IPS-18c (cell line): ENCODE results near the gene MMP8.
"Not testable (repeated sequence)": the region's sequence is repeated elsewhere in the genome, so short reads cannot be mapped to it uniquely, and the experiment has no call there.

Experiments used
- H3K4me3 ChIP-seq: 2 replicates; pipeline ENCODE4 v1.7.0; 2013; ENCODE audit warnings: low read depth, mild to moderate bottlenecking, low read length, moderate library complexity; ENCODE audit not compliant: insufficient read depth
- H3K9me3 ChIP-seq: one replicate; pipeline ENCODE4 v1.6.1; 2013; ENCODE audit warnings: mild to moderate bottlenecking, low read length, moderate library complexity; ENCODE audit not compliant: control insufficient read depth, insufficient read depth

Gene MMP8

GRCh38 chr11:102730944-102731343 lies 6.2 kb upstream of the MMP8 start:
- H3K9me3 ChIP-seq: not testable (repeated sequence)

DNA sequence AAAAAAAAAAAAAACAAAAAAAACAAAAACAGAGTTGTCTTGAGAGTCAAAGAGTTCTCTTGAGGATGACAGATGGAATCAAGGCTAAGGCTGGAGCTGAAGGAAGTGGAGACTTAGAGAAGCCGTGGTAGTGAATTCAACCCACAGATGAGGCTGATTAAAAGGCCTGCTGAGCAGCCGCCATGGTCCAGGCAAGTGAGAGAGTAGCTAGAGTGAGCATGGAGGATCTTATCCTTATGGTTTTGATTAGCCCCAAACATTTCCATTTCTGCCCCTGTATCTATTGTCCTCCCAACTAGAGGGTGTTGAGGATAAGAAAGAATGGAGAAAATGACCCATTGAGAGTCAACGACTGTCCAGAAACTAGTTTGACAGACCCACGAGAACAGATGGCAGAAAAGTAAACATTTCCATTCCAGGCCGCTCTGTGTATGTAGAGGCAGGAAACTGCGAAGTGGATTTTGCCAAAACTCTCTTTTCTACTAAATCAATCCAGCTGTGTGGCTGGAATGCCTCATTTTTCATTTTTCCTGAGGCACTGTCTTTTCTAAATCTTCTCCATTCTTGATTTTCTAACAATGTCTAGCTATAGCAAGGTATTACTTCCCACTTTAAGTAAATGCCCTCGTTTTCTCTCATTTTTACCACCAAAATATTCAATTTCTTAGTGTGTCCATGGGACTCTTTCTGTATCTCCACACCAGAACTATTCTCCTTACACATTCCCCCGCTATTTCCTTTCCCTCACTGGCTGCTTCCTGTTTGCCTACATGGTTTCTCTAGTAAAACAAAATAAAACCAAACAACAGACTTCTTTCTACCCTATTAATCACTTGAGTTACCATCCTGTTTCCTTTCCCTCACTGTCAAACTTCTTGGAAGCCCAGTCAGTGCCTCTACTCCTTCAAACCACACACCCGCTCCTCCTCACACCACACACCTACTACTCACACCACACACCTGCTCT lies 5.4 kb upstream of the MMP8 start:
- Histone ChIP-seq H3K9me3 (no peaks in the 10 kb centered on the region), H3K4me3 (no peak overlapping the region)

More at GRCh38 chr11:102730944-102731343, 6.2 kb upstream of the MMP8 start:
- H3K4me3 ChIP-seq: not testable (repeated sequence)

GRCh38 chr11:102727890-102728289 lies 3.1 kb upstream of the MMP8 start:
- H3K9me3 ChIP-seq: no peaks in the 10 kb centered on the region
- no peak overlapping the region for H3K4me3 ChIP-seq

DNA sequence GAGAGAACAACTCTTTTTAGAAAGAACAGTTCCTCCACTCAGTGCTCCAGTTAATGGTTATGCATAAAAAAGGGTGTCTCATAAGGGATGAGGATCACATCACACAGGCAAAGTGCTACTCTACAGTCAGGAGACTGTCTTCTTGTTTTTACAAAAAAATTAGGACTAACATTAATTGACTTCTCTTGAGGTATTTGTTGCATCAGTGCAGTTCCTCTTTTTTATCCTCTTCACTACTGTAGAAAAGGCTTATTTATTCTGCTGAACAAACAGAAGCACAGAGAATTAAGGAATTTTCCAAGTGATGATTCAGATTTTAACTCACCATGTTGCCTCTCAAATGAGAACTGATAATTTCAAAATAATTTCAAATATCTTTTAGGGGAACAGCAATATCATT lies 1.9 kb downstream of the MMP8 start:
- H3K4me3 ChIP-seq: no peak overlapping the region

DNA sequence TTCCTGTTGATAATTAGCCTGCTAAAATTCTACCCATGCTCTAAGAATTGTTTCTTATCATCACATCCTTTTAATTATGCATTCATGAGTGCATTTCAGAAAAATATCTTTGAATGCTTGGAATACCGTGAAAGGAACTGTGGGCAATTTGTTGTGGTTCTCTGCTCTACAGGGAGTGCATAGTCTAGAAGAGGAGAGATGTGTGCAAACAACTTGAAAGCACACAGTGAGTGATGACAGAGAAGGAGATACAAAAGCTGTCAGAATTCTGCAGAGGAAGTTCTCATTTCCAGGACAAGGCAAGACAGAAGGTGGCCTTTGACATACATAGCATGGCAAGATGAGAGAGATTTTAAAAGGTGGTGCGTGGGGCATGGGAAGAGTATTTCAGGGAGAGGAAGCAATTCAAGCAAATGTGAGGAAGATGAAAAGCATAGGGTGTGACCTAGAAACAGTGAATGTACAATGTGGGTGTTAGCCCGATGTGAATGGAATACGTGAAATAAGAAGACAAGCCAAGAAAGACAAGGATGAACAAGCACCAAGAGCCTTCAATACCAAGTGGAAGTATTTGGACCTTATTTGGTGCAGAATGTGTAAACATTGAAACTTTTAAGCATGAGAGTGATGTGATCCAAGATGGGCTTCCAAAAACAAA lies 5.0 kb downstream of the MMP8 start:
- Histone ChIP-seq H3K4me3 (no peak overlapping the region), H3K9me3 (no peaks in the 10 kb centered on the region)

More for the DNA sequence above, 1.9 kb downstream of the MMP8 start:
- H3K9me3 ChIP-seq: no peaks in the 10 kb centered on the region

- H3K4me3 ChIP-seq: no peak overlapping the region
- no peaks in the 10 kb centered on the region for H3K9me3 ChIP-seq
Observed at GRCh38 chr11:102717280-102717679, 7.5 kb downstream of the MMP8 start.

DNA sequence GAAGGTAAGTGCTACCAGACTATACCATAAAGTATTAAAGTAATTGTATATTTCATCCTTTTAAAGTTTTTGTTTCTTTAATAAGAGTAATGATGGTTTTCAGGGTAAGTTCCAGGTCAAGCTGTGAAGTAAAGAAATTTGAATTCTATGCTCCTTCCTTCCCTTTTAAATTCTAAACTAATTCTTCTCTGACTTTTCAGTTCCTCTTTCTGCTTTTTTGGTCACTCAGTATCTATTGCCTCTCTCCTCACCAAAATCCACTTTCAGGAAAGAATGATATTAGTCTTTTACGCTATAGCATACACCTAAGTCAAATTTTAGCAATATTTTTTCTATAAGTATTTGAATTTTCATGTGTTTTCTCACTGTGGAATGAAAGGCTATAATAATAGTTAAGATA lies 8.2 kb downstream of the MMP8 start:
- H3K4me3 ChIP-seq: no peak overlapping the region
- H3K9me3 ChIP-seq: no peaks in the 10 kb centered on the region

DNA sequence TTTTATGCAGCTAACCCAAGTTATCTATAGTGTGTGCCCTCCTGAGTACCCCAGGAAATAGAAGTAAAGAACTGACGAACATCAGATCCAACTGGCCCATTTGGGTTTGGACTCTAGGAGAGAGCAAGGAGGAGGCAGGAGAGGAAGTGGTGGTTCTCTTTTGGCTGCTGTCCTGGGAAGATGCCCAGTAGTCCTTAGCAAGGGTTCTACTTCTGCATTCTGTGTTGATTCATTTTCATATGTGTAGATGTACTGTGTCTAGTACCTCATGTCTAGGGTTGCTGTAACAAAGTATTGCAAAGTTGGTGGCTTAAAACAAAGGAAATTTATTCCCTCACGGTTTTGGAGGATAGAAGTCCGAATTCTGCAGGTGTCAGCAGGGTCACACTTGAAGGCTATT lies 12.6 kb downstream of the MMP8 start:
- H3K9me3 ChIP-seq: no peaks in the 10 kb centered on the region
- no peak overlapping the region for H3K4me3 ChIP-seq

- no peak overlapping the region for H3K4me3 ChIP-seq
- no peaks in the 10 kb centered on the region for H3K9me3 ChIP-seq
Observed at GRCh38 chr11:102709201-102709945, 15.4 kb downstream of the MMP8 start.

- Histone ChIP-seq H3K9me3 (no peaks in the 10 kb centered on the region), H3K4me3 (no peak overlapping the region)
Observed at GRCh38 chr11:102708654-102709053, 16.1 kb downstream of the MMP8 start.

GRCh38 chr11:102705626-102706025 lies 19.1 kb downstream of the MMP8 start, which contains the start of gene MMP27:
MMP27 (minus strand) TSS chr11:102705769; CDS start chr11:102705714, 55 bp downstream.
- H3K4me3 ChIP-seq: no peak within 1 kb of the TSS

GRCh38 chr11:102704841-102705240 lies 19.9 kb downstream of the MMP8 start:
- H3K9me3 ChIP-seq: no peaks in the 10 kb centered on the region
- H3K4me3 ChIP-seq: no peak overlapping the region

More at GRCh38 chr11:102705626-102706025, 19.1 kb downstream of the MMP8 start, which contains the start of gene MMP27:
- no peaks in the 10 kb centered on the region for H3K9me3 ChIP-seq

DNA sequence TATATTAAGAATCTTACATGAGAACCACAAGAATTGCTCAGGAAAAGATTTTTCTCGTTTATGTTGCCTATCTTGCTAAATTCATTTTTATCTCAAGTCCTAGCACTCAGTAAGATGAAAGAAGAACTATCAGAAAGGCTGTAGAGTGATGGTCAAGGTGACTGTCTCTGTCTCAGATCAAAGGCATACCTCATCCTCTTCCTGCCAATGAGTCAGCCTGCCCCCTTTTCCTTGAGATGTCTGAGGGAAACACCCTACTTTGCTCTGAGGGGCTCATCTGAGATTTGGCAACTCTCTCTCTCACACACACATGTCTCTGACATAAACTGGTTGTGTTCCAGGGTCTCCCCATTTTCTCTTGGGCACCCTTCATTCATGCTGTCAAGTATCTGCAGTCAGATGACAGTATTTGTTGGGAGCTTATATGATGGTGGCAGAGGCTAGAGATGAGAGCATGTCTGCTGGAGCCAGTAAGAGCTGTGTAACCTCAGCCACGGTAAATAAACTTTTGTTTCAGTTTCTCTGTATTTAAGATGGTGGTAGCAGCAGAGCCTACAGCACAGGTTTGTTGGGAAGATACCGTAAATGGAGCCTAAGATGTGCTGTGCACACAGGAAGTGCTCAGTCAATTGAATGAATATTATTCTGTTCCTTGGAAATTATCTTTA lies 20.8 kb downstream of the MMP8 start:
- Histone ChIP-seq H3K9me3 (no peaks in the 10 kb centered on the region), H3K4me3 (no peak overlapping the region)

DNA sequence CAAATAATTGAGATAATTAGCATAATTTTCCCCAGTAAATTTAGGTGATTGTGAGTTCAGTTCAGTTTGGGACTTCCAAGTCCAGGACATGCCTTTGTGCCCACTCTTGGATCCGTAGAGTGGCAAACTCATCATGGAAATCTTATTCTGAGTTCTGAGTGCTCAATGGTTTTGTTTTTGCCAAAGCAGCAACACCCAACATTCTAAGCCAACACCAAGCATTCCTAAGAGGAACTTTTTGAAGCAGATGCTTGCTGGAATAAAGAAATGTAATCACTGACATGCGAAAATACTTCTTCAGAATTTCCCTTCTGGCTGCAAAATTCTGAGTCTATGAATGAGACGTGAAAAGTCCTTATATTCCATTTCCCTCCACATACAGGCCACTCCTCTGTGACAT lies 29.6 kb downstream of the MMP8 start:
- H3K9me3 ChIP-seq: no peaks in the 10 kb centered on the region
- no peak overlapping the region for H3K4me3 ChIP-seq

GRCh38 chr11:102685754-102686153 lies 39.0 kb downstream of the MMP8 start:
- H3K9me3 ChIP-seq: no peaks in the 10 kb centered on the region
- H3K4me3 ChIP-seq: no peak overlapping the region

DNA sequence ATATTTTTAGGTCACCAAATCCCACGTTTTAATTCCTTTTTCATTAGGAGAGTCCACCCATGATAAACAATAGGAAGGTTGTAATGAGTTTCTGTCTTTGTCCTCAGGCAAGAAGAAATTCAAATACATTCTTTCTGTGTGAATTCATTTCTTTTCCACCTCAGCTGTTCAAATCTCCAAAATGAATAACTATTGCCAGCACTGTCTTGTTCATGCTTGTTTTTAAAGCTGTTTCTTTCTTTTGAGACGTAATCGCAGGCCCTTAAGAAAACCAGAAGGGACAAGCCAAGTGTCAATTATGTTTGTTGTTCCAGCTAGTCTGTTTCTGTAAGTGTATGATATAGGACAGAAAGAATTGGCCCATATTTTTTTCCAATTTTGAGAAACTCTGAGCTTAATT lies 39.4 kb downstream of the MMP8 start:
- no peaks in the 10 kb centered on the region for H3K9me3 ChIP-seq
- no peak overlapping the region for H3K4me3 ChIP-seq

DNA sequence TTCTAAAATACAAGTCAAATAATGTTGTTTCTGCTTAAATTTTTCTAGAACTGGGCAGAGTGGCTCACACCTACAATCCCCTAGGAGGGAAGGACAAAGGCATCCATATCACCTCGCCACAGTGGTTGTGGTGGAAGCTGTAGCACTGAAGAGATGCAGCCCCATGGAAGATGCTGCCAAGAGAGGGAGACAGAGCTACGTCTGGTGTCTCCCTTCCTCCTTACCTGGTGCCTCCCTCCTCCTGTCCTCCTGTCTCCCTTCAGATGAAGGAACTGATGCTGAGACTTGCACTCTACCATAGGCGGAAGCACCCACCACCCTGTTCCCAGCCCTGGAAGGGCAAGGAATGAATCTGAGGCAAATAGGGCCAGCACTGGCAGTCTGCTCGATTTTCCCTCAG lies 41.5 kb downstream of the MMP8 start:
- Histone ChIP-seq H3K4me3 (no peak overlapping the region), H3K9me3 (no peaks in the 10 kb centered on the region)
